HG03571 (cell line): Measurements from ENCODE around the gene CUL9.
A peak's percentile ranks its signal among the peaks of the same experiment; 100 is the strongest.

Experiments
- ATAC-seq: cut with Tn5 transposase; IDR thresholded peaks from one replicate; pipeline ENCODE4 v1.9.1; 2021; ENCODE audit not compliant: unreplicated experiment

CUL9 gene

GRCh38 chr6:43254138-43254817, 72.3 kb downstream of the CUL9 start:
- ATAC-seq, result no peak

GRCh38 chr6:43254846-43255245, 72.8 kb downstream of the CUL9 start:
- ATAC-seq, result no peak

- no peak for ATAC-seq
These were observed 73.5 kb downstream of the CUL9 start for GRCh38 chr6:43255408-43256054.

GRCh38 chr6:43256670-43257366, 74.8 kb downstream of the CUL9 start:
- no peak for ATAC-seq

GRCh38 chr6:43257367-43258145, 75.6 kb downstream of the CUL9 start:
- ATAC-seq, result no peak

- ATAC-seq, result no peak
These were observed 76.2 kb downstream of the CUL9 start for GRCh38 chr6:43258180-43258579.

- no peak for ATAC-seq
These were observed 77.1 kb downstream of the CUL9 start for GRCh38 chr6:43258807-43259686.

- no peak for ATAC-seq
These were observed 78.8 kb downstream of the CUL9 start for GRCh38 chr6:43260791-43261190.

- no peak for ATAC-seq
These were observed 79.2 kb downstream of the CUL9 start for GRCh38 chr6:43261198-43261597.

GRCh38 chr6:43262000-43262779, 80.2 kb downstream of the CUL9 start:
- ATAC-seq, result no peak

GRCh38 chr6:43262780-43263313, 80.9 kb downstream of the CUL9 start:
- ATAC-seq, result no peak

- ATAC-seq, result peak; percentile 69
These were observed 81.5 kb downstream of the CUL9 start for GRCh38 chr6:43263314-43264178.

GRCh38 chr6:43264599-43265145, 82.7 kb downstream of the CUL9 start:
- ATAC-seq, result no peak

GRCh38 chr6:43265564-43265963, 83.6 kb downstream of the CUL9 start:
- no peak for ATAC-seq

GRCh38 chr6:43267619-43268354, 85.8 kb downstream of the CUL9 start:
- no peak for ATAC-seq

- ATAC-seq, result no peak
These were observed 86.3 kb downstream of the CUL9 start for GRCh38 chr6:43268355-43268700.

GRCh38 chr6:43268782-43269272, 86.8 kb downstream of the CUL9 start:
- no peak for ATAC-seq
